ENCODE results near the gene CFAP69.

- TF ChIP-seq MAX (IDR thresholded peaks at IDR 0.05) (no peak), CTCF (IDR thresholded peaks at IDR 0.05 in 2 of 3, conservative IDR thresholded peaks at IDR 0.05 in 1 of 3; ENCODE audit: borderline replicate concordance in 1 of 3, insufficient read depth in 1 of 3, low read depth in 2 of 3, low read length in 2 of 3) (no peak)
Observed at GRCh38 chr7:90322837-90323236, 77.9 kb downstream of the CFAP69 start.
